NCI-H2107 treated with DMSO at 0.1 percent for 48 hours (cell line): ENCODE results near the gene RALGAPA1.
"Not testable (repeated sequence)": the region's sequence is repeated elsewhere in the genome, so short reads cannot be mapped to it uniquely, and the experiment has no call there.

Source experiments
- DNase-seq: peaks from one replicate; lab custom pipeline; 2025; ENCODE audit not compliant: unreplicated experiment; lab: John Stamatoyannopoulos, UW

RALGAPA1 gene

GRCh38 chr14:35821564-35822411 lies 12.7 kb upstream of the RALGAPA1 start:
- DNase-seq, result peak; percentile 26

- no peak for DNase-seq
Measured at GRCh38 chr14:35819591-35820540, 10.8 kb upstream of the RALGAPA1 start.

- DNase-seq, result peak; percentile 70
Measured at GRCh38 chr14:35818346-35819115, 9.4 kb upstream of the RALGAPA1 start.

GRCh38 chr14:35814371-35815005 lies 5.4 kb upstream of the RALGAPA1 start:
- peak; percentile 44 for DNase-seq

GRCh38 chr14:35810963-35811362 lies 1.9 kb upstream of the RALGAPA1 start:
- no peak for DNase-seq

- no peak for DNase-seq
Measured at GRCh38 chr14:35809597-35809996, 502 bp upstream of the RALGAPA1 start.

- no peak for DNase-seq
Measured at GRCh38 chr14:35808076-35808637, 938 bp downstream of the RALGAPA1 start.

- no peak for DNase-seq
Measured at GRCh38 chr14:35807131-35807961, 1.7 kb downstream of the RALGAPA1 start.

GRCh38 chr14:35806006-35806907 lies 2.8 kb downstream of the RALGAPA1 start:
- no peak for DNase-seq

- no peak for DNase-seq
Measured at GRCh38 chr14:35797796-35798195, 11.3 kb downstream of the RALGAPA1 start.

GRCh38 chr14:35789651-35790050 lies 19.4 kb downstream of the RALGAPA1 start:
- no peak for DNase-seq

GRCh38 chr14:35786856-35787255 lies 22.2 kb downstream of the RALGAPA1 start:
- no peak for DNase-seq

GRCh38 chr14:35783699-35784098 lies 25.4 kb downstream of the RALGAPA1 start:
- DNase-seq, result no peak

- DNase-seq, result no peak
Measured at GRCh38 chr14:35779368-35779767, 29.7 kb downstream of the RALGAPA1 start.

- not testable (repeated sequence) for DNase-seq
Measured at GRCh38 chr14:35777550-35777949, 31.5 kb downstream of the RALGAPA1 start.

- DNase-seq, result no peak
Measured at GRCh38 chr14:35776823-35777222, 32.3 kb downstream of the RALGAPA1 start.

GRCh38 chr14:35776085-35776484 lies 33.0 kb downstream of the RALGAPA1 start:
- not testable (repeated sequence) for DNase-seq

GRCh38 chr14:35766700-35767082 lies 42.4 kb downstream of the RALGAPA1 start:
- no peak for DNase-seq
